Amygdala (tissue), 56 donors: Measurements from ENCODE around the gene NRARP.

Experiments
- DNase-seq, 56 donors: peaks; one replicate each; lab custom pipeline; 2025; lab: John Stamatoyannopoulos, UW

The NRARP gene

DNA sequence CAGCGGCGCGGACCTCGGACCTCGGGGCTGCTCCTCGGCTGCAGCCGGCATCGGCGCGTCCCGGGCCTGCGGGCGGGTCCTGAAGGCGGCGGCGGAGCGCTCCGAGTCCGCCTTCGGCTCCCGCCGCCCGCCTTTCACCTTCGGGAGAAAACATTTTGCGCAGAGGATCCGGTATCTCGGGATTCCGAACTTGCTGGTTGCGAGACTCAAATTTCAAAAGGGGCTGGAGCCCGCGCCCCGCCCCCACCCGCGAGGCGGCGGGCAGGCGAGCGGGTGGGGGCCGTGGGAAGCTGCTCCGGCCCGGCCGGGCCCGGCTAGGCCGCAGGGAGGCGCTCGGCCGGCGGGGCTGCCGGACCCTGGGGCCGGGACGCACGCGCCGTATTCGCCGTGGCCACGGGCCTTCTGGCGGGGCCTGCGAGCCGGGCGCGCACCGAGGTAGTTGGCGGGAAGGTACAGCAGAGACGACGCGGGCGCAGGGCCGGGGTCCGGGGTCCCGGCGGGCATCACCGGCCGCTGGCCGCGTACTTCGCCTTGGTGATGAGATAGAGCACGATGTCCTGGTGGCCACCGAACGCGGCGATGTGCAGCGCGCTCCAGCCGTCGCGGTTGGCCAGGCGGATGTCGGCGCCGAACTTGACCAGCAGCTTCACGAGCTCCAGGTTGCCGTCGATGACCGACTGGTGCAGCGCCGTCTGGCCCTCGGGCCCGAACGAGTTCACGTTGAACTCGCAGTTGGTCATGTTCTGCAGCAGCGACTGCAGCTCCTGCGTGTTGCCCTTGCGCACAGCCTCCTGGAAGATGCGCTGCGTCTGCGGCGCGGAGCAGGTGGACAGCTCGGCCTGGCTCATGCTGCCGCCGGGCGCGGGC is 757 bp downstream of the NRARP start:
- DNase-seq, result peak in 2 of 56 donors; percentile 42 to 43

DNA sequence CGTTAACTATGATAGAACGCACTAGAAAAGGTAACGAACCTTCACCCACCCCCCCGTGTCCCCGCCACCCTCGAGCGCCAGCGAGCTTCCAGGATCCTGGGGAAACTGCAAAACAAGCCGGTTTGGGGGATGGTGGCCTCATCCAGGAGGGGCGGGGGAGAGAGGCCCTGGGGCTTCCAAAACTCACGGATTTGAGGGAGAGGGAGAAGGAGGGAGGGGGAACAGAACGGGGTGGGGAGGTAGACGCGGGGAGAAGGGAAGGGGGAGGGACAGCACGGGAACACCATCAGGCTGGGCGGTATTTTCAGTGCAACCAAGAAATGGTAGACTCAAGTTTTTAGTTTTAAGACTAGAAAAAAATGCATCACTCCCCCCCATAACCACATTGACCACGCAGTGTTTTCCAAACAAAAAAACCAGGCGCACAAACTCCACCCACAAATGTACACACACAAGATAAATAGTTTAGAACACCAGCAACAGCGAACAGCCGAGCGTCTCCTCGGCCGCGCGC is 1.4 kb downstream of the NRARP start:
- DNase-seq, result peak in 1 of 56 donors; percentile 34

DNA sequence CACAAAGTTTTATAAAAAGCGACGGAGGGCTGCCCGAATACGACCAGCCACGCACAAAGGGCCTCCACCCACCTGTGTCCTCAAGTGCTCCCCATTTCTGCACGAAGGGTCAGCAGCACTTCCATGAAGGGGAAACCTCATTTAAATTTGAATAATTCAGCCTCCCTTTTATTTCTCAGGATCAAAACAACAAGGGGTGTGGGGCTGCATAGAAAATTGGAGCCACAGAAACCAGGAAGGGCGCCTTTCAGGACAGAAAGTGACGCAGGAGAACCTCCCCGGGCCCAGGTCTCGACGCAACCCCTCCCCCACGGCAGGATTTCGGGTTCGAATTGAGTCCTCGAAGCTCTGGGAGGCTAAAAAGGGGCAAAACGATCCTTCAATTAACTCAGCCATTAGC is 2.1 kb downstream of the NRARP start:
- DNase-seq, result peak in 11 of 56 donors; percentile 36 to 81 (median 54)

DNA sequence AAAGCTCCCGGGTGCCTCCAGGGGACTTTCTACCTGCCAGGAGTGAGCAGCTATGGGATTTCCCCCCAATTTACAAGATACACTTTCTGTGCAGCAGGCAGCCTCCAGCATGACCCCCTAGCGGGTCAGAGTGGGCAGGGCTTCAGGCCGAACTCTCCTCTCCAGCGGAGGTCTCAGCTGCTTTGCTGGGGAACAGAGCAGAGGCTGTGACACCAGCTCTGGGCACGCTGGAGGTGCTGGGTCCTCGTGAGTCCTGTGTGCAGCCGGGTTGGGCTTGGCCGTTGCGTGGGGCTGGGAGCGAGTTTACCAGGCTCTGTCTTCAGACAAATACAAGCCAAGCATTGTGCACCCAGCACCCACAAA is 2.9 kb downstream of the NRARP start:
- no peak for DNase-seq

DNA sequence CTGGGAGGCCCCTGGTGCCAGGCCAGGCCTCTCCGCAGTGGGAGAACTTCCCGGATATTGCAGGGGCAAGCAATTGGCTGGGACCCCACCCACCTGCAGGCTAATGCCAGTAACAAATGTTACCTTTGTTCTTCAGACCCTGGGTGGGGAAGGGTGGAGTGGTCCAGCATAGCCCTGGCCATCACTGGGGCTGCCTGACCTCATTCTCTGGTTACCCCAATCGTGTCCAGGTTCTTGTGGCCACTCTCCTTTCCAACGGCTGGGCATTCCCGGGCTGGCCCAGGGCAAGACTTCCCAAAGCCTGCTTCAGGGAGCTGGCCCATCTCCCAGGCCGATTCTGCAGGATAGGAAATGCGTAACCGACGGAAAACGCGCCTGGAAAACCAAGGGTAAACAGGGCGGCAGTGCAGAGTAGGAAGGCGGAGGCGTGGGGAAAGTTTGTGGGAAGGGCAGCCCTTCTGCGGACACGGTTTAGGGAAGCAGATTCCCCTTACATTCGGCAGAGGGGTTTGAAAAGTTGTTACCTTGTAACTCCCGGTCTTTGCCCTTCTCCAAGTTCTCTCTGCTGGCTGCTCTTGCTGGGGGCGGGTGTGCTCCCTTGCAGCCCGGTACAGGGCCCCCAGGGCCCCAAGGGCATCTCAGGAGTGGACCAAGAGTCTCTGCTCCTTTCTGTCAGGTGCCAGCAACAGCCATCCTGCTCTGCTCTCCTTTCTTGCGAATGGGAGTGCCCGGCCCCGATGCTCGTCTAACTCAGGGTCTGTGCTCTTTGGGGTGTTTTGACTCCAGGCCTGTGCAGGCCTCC is 3.5 kb downstream of the NRARP start:
- peak in 13 of 56 donors; percentile 21 to 73 (median 45) for DNase-seq

DNA sequence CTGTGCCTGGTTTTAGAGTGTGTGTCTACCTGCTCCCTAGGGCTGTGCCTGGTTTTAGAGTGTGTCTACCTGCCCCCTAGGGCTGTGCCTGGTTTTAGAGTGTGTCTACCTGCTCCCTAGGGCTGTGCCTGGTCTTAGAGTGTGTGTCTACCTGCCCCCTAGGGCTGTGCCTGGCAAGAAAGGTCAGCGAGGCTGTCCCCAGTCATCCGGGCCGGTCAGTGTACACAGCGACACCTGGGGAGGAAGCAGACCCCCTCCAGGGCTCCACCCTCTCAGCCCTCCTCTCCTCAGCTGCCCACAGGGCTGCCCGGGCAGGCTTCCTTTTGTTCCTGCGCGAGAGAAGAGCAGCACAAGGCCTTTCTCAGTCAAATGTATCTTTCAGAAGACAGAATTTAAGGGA is 4.1 kb downstream of the NRARP start:
- DNase-seq, result no peak

DNA sequence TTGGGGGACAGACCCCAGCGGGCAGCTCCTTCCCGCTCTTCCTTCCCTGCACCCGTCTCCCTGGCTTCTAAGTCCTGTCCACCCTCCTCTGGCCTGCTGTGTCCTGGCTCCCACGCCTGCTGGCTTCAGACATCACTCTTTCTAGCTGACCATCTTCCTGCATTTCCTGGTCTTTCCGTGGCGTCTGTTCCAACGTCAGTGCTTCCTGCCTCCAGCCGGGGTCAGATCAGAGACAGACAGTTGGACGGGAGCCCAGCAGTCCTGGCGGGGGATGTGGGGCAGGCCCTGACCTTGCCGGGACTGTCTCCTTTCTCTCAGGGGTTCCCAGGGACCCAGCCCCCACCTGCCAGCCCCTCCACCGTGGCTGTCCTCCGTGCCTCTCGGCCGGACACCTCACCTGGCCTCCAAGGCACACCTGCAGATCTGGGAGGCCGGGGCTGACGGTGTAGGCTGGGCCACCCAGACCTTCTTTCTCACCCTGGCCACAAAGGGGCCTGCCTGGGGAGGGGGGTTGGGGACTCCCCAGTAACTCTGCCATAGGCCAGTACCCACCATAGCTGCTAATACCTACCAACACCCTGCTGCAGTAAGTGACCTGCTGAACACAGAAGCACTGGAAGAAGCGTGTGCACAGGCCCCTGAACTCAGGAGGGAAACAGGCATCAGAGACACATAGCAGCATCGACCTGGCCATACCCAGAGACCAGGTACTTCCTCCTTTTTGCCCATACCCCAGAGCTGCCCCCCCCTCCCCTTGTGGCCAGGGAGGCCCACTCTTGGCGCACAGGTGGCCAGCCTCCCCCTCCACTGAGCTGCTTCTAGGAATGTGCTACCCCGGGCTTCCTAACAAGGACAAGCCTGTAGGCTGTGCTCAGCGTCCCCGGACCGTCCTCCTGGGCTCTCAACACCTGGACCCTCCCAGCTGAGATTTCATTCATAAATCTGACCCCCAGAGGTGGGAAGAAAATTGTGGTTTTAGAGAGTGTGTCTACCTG is 5.1 kb downstream of the NRARP start:
- peak in 1 of 56 donors; percentile 35 for DNase-seq

DNA sequence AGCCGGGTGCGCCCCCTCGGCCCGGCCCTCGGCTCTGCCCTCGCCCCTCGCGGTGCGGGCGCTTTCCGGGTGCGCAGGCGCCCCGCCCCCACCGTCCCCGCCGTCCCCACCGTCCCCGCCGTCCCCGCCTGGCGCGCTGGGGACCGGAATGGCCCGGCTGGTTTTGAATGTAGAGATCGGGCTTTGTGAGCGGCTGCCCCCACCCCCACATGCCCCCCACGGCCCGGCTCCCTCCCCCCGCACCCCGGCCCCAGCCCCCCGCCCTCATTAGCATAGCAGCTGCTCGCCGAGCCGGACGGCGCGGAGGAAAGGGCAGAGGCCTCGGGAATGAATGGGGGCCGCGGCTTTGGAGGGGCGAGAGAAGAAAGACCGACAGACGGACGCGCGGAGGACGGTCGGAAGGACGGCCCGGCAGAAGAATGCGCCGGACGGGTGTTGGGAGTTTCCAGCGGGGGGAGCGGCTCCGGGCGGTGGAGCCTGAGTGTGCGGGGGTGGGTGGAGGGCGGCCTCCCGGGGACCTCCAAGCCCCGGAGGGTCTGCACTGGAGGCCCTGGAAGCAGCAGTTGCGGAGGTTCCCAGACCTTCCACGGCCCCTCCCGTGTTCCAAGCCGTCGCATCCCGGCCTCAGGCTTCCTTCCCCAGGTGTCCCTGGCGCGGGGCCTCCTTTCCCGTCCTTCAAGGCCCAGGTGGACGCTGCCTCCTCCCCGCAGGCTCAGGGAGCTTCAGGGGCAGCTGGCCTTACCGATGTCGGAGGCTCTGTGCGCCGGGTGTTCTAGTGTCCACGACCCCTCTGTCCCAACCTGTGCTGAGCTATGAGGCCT is 6.0 kb downstream of the NRARP start:
- DNase-seq, result no peak

DNA sequence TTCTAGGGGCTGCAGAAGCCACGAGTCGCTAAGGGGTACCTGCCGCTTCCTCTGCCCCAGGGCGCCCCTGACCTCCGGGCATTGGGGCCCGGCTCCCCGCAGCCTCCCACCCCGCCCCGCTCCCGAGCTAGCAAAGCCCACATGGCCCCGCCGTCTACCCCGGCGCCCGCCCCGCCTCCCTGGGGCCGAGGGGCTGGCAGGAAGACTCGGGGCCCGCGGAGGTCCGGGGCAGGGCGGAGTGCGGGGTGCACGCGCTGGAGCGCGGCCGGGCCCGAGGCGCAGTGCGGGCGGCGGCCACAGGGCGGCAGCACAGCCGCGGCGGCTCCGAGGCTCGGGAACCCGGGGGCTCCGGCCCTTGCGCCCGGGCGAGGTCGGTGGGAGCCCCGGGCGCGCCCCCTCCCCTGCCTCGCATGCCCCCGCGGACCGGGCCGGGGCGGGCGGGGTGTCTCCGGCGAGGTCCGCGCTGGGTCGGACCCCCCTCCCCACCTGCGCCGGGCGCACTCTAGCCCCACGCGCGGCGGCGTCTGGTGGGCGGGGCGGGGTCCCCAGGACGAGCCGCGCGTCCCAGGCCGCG is 6.7 kb downstream of the NRARP start:
- DNase-seq, result no peak

DNA sequence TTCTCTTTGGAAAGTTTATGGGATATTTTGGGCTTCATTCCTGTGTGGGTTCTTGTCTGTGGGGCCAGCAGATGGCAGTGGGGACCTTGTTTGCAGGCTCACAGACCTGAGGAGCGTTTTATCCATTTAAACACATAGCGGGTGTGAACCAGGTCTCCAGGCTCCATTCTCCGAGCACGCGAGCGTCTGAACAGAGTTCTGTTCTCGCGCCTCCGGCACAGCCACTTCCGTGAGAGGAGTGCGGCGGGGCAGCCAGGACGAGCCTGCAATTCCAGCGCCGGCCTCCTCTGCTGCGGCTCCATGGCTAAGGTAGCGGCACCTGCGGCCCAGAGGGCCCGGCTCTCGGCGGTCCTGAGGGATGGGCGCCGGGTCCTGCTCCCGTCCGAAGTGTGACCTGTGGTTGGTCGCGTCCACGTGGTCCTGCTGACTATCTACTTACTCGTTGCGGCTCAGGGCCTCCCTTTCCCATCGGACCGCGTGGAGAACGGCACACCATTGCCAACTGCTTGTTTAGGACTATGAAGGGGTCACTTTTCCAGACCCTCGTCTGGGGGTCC is 7.3 kb downstream of the NRARP start:
- no peak for DNase-seq

DNA sequence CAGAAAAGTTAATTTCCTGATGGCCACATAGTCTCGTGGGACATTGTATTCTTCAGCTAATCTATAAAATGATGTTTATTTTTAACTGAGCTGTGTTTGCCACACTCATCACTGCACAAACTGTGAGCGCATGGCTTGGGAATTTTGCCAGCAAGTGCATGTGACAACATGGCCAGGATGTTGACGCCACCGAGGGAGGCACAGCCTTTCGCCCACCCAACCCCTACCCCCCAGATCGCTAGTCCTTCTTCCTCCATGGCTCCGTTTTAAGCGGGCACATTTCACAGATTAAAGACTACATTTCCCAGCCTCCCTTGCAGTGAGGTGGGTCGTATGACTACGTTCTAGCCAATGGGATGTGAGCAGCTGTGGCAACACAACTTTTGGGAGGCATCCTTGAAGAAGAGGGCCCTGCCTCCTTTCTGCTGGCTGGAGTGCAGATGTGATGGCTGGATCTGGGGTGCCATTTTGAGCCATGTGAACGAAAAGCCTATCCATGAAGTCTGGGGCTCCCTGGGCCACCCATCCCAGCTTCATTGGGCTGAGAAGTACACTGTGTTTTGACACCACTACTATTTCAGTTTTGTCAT is 7.9 kb downstream of the NRARP start:
- DNase-seq, result no peak

DNA sequence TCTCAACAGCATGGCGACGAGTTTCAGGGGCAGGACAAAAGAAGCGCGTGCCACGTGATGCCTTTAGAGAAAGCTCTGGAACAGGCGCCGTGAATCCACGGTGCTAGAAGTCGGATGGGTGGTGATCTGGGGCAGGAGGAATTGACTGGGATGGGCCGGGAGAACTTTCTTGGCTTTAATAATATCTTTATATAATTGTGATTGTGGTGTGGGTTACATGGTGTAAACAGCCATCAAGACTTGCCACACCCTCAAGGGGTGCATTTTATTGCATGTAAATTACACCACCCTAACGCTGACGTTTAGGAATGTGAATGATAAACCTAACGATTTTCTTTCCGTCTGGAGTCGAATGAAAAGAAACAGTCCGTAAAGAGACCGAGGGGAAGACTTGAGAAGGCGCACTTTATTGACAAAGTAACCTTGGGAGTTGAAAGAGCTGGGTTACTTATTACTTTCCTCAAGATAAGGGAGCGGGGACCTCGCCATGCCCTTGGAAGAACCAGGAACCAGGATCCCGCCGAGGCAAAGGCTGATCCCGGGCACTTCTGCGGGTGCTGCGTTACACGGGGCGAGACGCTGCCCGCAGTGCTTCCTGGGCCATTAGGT is 8.5 kb downstream of the NRARP start:
- no peak for DNase-seq

DNA sequence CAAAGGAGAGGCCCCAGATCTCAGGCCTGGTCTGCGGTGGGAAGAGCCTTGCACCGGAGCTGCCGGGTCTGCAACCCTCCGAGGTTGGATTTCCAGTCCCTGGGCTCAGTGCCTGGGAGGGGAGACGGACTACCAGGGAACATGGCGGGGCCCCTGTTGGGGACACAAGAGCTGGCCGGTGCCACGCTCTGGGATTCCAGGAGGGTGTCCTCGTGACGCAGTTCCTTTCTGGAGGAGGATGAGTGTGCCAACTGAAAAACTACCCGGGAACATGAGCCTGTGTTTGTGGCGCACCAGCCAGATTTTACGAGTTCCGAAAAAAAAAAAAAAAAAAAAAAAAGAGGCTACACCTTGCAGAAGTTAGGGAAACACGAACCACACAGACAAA is 9.0 kb downstream of the NRARP start:
- DNase-seq, result peak in 2 of 56 donors; percentile 37 to 46

DNA sequence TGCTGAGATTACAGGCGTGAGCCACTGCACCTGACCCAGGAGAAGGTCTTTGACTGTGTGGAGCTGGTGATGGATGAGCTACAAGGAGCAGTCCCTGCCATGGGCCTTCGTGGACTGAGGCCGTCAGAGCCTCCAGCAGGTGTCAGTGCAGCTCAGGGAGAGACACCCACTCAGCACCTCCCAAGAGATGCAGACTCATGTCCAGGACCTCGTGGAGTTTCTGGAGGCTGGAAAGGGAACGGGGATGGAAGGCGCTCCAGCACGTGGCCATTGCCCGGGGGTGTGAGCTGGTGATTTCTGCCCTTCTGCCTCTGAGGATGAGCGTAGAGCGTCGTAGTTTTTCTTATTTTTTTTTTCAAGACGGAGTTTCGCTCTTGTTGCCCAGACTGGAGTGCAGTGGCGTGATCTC is 15.1 kb downstream of the NRARP start:
- peak in 4 of 56 donors; percentile 13 to 37 (median 26) for DNase-seq

DNA sequence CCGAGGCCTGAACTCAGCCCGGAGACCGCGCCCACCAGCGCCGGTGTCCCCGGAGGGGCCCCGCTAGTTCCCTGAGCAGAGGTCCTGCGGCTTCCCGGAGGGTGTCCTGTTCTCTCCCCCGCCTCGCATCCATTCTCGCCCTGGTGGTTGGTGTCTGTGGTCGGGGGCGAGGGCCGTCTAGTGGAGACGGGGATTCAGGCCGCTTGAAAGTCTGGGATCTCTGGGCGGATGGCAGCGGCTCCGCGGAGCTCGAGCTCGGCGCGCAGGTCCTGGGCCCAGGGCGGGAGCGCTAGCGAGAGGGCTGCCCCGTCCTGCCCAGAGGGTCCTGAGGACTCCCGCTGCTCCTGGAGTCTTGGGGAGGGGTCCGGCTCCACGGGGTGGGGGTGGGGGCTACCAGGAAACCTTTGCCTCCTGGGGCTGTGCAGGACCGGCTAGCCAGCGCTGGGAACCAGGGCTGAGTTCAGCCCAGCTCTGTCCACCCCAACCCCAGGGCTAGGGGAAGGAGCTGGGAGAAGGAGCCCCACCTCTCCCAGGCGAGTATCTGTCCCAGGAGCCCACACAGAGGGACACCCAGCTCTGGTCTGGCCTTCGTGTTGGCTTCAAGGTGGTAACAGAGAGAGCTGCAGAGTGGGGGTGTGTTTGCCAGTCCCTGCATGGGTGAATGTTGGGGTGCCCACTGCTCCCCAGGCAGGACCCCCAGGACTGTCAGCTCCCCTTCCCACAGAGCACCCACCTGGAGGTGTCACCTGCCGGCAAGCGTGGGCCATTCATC is 20.5 kb downstream of the NRARP start:
- no peak for DNase-seq

DNA sequence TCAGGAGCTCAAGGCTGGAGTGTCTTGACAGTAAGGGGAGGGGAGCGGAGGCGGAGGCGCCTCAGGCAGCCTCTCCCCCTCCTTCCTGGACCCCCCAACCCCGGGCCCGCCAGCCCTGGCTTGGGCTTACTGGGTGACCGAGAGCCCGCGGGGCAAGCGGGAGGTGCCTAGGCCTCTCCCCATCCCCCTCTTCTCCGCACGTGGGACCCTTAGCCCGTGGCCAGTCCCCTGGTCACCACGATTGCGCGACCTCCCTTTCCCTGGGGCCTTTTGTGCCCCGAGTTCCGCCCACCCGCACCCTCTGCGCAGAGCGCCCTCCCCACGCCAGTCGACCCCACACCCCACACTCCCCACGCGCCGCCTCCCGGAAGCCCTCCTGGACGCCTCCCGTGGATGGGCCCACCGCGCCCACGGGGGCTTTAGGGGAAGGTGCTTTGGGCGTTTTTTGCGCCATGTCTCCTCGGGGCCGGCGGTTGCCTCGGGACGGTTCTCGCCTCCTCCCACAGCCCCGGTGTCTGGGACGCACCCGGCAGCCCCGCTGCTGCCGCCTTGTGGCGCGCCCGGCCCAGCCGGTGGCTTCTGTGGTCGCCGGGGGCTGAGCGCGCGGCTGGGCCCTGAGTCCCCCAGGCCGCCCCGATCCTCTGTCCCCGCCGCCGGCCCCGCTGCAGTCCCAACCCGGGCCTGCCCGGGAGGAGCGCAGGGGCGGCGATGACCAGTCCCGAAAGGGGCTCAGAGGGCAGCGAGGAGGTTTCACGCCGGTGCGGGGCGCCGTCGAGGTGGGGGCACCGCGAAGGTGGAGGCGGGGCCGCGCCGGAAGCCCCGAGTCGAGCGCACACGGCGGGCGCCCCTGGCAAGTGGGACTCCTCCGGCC is 21.4 kb downstream of the NRARP start:
- DNase-seq, result no peak
